Measurements from ENCODE around the gene GFM1. TPM values are rescaled to one million over a fixed set of nuclear protein-coding genes. Genes with fewer than 3 reads are reported as not detected.
A peak's percentile ranks its signal among the peaks of the same experiment; 100 is the strongest.

GFM1 gene
- total RNA-seq, 1 donor from 2014 or later, result 55.3 TPM

- Histone ChIP-seq H3K36me3 (ENCODE audit: control insufficient read depth, insufficient read depth, low read length) (no peaks in the 10 kb centered on the region), H3K27me3 (ENCODE audit: control insufficient read depth, insufficient read depth, low read length) (no peaks in the 10 kb centered on the region), H3K4me3 (ENCODE audit: low read depth, low read length) (no peak overlapping the region)
- TF ChIP-seq, protein P1, sequence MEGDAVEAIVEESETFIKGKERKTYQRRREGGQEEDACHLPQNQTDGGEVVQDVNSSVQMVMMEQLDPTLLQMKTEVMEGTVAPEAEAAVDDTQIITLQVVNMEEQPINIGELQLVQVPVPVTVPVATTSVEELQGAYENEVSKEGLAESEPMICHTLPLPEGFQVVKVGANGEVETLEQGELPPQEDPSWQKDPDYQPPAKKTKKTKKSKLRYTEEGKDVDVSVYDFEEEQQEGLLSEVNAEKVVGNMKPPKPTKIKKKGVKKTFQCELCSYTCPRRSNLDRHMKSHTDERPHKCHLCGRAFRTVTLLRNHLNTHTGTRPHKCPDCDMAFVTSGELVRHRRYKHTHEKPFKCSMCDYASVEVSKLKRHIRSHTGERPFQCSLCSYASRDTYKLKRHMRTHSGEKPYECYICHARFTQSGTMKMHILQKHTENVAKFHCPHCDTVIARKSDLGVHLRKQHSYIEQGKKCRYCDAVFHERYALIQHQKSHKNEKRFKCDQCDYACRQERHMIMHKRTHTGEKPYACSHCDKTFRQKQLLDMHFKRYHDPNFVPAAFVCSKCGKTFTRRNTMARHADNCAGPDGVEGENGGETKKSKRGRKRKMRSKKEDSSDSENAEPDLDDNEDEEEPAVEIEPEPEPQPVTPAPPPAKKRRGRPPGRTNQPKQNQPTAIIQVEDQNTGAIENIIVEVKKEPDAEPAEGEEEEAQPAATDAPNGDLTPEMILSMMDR (IDR thresholded peaks at IDR 0.05; ENCODE audit: insufficient read depth, low read length, severe bottlenecking), result no peak
- DNase-seq (ENCODE audit: low read depth) (no peak), FAIRE-seq (no peak)
Measured at GRCh38 chr3:158728061-158728377, 83.7 kb downstream of the GFM1 start.

DNA sequence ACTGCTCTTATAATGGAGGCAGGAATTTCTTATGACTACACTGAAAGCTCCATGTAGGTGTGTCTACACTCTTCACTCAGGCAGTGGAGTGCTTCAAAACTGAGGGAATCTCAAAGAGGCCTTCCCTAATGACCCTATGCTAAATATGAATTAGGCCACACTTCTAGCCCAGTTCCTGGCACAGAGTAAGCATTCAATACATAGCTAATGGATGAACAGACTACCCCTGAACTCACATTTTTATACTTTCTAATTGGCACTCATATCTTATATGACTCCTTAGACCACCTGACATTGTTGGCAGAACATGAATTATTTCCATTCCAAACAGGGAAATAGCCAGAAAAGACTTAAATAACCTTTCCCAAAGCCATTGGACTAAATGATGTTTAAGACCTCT is 84.5 kb downstream of the GFM1 start:
- Histone ChIP-seq H3K36me3 (ENCODE audit: control insufficient read depth, insufficient read depth, low read length) (no peaks in the 10 kb centered on the region), H3K4me3 (ENCODE audit: low read depth, low read length) (no peak overlapping the region), H3K27me3 (ENCODE audit: control insufficient read depth, insufficient read depth, low read length) (no peaks in the 10 kb centered on the region)
- DNase-seq (ENCODE audit: low read depth) (no peak), FAIRE-seq (no peak)
- TF ChIP-seq, protein P1 (IDR thresholded peaks at IDR 0.05; ENCODE audit: insufficient read depth, low read length, severe bottlenecking), result no peak

- TF ChIP-seq, protein P1 (IDR thresholded peaks at IDR 0.05; ENCODE audit: insufficient read depth, low read length, severe bottlenecking), result no peak
- no peak for FAIRE-seq
Measured at GRCh38 chr3:158731486-158731885, 87.2 kb downstream of the GFM1 start.

DNA sequence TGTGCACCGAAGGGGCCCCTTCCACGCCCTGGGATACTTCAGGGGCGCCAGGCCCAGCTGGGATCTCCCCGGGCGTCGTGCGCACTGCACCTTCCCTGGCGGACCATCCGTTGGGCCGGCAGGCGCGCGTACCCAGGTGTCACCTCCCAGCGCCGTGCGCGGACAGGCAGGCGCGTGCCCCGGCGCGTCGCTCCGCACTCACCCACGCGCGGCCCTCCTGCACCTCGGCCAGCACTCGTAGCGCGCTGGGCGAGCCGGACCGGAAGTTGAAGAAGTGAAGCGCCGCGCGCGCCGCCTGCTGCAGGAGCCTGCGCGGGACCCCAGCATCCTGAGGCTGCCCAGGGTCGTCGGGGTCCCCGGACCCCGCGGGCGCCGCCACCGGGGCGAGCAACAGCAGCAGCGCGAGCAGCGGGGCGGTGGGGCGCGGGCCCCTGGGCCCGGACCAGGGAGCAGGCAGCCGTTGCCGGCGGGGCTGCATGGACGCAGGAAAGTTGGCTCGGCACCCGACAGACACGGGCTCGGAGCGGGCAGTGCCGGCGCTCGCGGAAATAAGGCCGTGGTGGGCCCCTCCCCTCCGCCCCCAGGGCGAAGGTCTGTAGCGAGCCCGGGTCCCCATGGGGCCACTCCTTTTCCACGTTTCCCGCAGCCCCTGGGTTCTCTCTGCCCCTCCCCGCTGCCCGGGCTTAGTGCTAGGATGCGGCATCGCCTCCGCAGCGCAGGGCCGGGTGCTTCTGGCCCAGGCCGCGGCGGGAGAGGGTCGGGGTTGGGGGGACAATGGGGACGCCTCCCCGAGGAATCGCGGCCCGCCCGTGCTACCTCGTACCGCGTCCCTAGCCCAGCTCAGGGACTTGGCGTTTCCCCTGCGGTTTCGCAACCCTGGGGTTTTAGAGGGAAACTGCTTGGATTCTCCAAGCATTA is 87.9 kb downstream of the GFM1 start, which contains the start of gene RARRES1:
TSS of gene RARRES1 (minus strand) at position 520 of the 918 bp plus-strand sequence. CDS start at position 478, 42 bp downstream.
- no peaks in the 10 kb centered on the region for H3K36me3 ChIP-seq (ENCODE audit: control insufficient read depth, insufficient read depth, low read length)
- H3K4me3 ChIP-seq (ENCODE audit: low read depth, low read length), result peak within 1 kb of the TSS; percentile 40
- no peak for FAIRE-seq
- DNase-seq (ENCODE audit: low read depth), result peak; percentile 28
- TF ChIP-seq, protein P1 (IDR thresholded peaks at IDR 0.05; ENCODE audit: insufficient read depth, low read length, severe bottlenecking), result no peak
- H3K27me3 ChIP-seq (ENCODE audit: control insufficient read depth, insufficient read depth, low read length), result no peaks in the 10 kb centered on the region

More at GRCh38 chr3:158731486-158731885, 87.2 kb downstream of the GFM1 start:
- H3K36me3 ChIP-seq (ENCODE audit: control insufficient read depth, insufficient read depth, low read length), result no peaks in the 10 kb centered on the region
- H3K27me3 ChIP-seq (ENCODE audit: control insufficient read depth, insufficient read depth, low read length), result no peaks in the 10 kb centered on the region
- no peak for DNase-seq (ENCODE audit: low read depth)
- H3K4me3 ChIP-seq (ENCODE audit: low read depth, low read length), result peak overlapping the region; percentile 40

GRCh38 chr3:158732856-158733200 is 88.5 kb downstream of the GFM1 start:
- TF ChIP-seq, protein P1 (IDR thresholded peaks at IDR 0.05; ENCODE audit: insufficient read depth, low read length, severe bottlenecking), result no peak
- H3K4me3 ChIP-seq (ENCODE audit: low read depth, low read length), result peak overlapping the region; percentile 40
- no peaks in the 10 kb centered on the region for H3K27me3 ChIP-seq (ENCODE audit: control insufficient read depth, insufficient read depth, low read length)
- no peak for DNase-seq (ENCODE audit: low read depth)
- no peaks in the 10 kb centered on the region for H3K36me3 ChIP-seq (ENCODE audit: control insufficient read depth, insufficient read depth, low read length)
- FAIRE-seq, result no peak
